ENCODE data around the gene WFDC1. TPM values are rescaled to one million over a fixed set of nuclear protein-coding genes. Genes with fewer than 3 reads are reported as not detected.

WFDC1 gene
- total and polyA plus RNA-seq, 4 experiments from 2014 or later = not detected

GRCh38 chr16:84370723-84371552, 76.3 kb downstream of the WFDC1 start:
- H3K9me3 ChIP-seq (ENCODE audit: control insufficient read depth in 1 of 2, low read length in 2 of 2) = no peaks in the 10 kb centered on the region
- Mint-ChIP-seq H3K36me3 (no peaks in the 10 kb centered on the region), H3K27me3 (peaks cover 36 to 44% of the 10 kb centered on the region in 2 donors), H3K4me3 (no peak overlapping the region), H3K9me3 (no peaks in the 10 kb centered on the region), H3K27ac (no peak overlapping the region), H3K4me1 (peaks cover 6 to 24% (median 11%) of the 10 kb centered on the region in 4 donors)
- POLR2A ChIA-PET (ENCODE audit: partially characterized antibody) = no interaction called here
- H3K36me3 ChIP-seq (ENCODE audit: insufficient read depth, low read length) = no peaks in the 10 kb centered on the region
- CTCF ChIA-PET (ENCODE audit: partially characterized antibody) = no interaction called here
- H3K27ac ChIP-seq (ENCODE audit: low read depth, low read length) = no peak overlapping the region
- no peak for DNase-seq
- no peak overlapping the region for H3K4me3 ChIP-seq (ENCODE audit: low read length in 2 of 2)
- intact Hi-C loops (cut with micrococcal nuclease) = no loop called here
- no peaks in the 10 kb centered on the region for H3K4me1 ChIP-seq (ENCODE audit: insufficient read depth, low read length)
- H3K27me3 ChIP-seq (ENCODE audit: insufficient read depth, low read length) = peaks cover 4% of the 10 kb centered on the region

GRCh38 chr16:84371553-84371865, 76.8 kb downstream of the WFDC1 start:
- Histone ChIP-seq H3K27ac (ENCODE audit: low read depth, low read length) (no peak overlapping the region), H3K4me1 (ENCODE audit: insufficient read depth, low read length) (no peaks in the 10 kb centered on the region), H3K9me3 (ENCODE audit: control insufficient read depth in 1 of 2, low read length in 2 of 2) (no peaks in the 10 kb centered on the region), H3K36me3 (ENCODE audit: insufficient read depth, low read length) (no peaks in the 10 kb centered on the region), H3K27me3 (ENCODE audit: insufficient read depth, low read length) (peaks cover 4% of the 10 kb centered on the region), H3K4me3 (ENCODE audit: low read length in 2 of 2) (no peak overlapping the region)
- no peak for DNase-seq
- CTCF ChIA-PET (ENCODE audit: partially characterized antibody) = no interaction called here
- no peaks in the 10 kb centered on the region for H3K36me3 Mint-ChIP-seq
- peaks cover 6 to 24% (median 11%) of the 10 kb centered on the region in 4 donors for H3K4me1 Mint-ChIP-seq
- no peak overlapping the region for H3K27ac Mint-ChIP-seq
- intact Hi-C loops (cut with micrococcal nuclease) = no loop called here
- no peaks in the 10 kb centered on the region for H3K9me3 Mint-ChIP-seq
- H3K27me3 Mint-ChIP-seq = peaks cover 37 to 42% of the 10 kb centered on the region in 2 donors
- H3K4me3 Mint-ChIP-seq = no peak overlapping the region
- POLR2A ChIA-PET (ENCODE audit: partially characterized antibody) = no interaction called here

- Histone ChIP-seq H3K9me3 (ENCODE audit: control insufficient read depth in 1 of 2, low read length in 2 of 2) (no peaks in the 10 kb centered on the region), H3K36me3 (ENCODE audit: insufficient read depth, low read length) (no peaks in the 10 kb centered on the region), H3K27me3 (ENCODE audit: insufficient read depth, low read length) (peaks cover 3% of the 10 kb centered on the region), H3K4me1 (ENCODE audit: insufficient read depth, low read length) (no peaks in the 10 kb centered on the region), H3K4me3 (ENCODE audit: low read length in 2 of 2) (no peak overlapping the region), H3K27ac (ENCODE audit: low read depth, low read length) (no peak overlapping the region)
- H3K27me3 Mint-ChIP-seq = peaks cover 31 to 33% of the 10 kb centered on the region in 2 donors
- H3K4me3 Mint-ChIP-seq = no peak overlapping the region
- peaks cover 0 to 11% (median 5%) of the 10 kb centered on the region in 4 donors for H3K4me1 Mint-ChIP-seq
- H3K27ac Mint-ChIP-seq = no peak overlapping the region
- intact Hi-C loops (cut with micrococcal nuclease) = no loop called here
- CTCF ChIA-PET (ENCODE audit: partially characterized antibody) = no interaction called here
- DNase-seq = no peak
- POLR2A ChIA-PET (ENCODE audit: partially characterized antibody) = no interaction called here
- H3K9me3 Mint-ChIP-seq = no peaks in the 10 kb centered on the region
- H3K36me3 Mint-ChIP-seq = no peaks in the 10 kb centered on the region
These were observed 79.3 kb downstream of the WFDC1 start for GRCh38 chr16:84373907-84374489.

- CTCF ChIA-PET (ENCODE audit: partially characterized antibody) = no interaction called here
- no peak overlapping the region for H3K27ac Mint-ChIP-seq
These were observed 83.4 kb downstream of the WFDC1 start for GRCh38 chr16:84378099-84378498.

GRCh38 chr16:84378567-84378966, 83.9 kb downstream of the WFDC1 start:
- intact Hi-C loops (cut with micrococcal nuclease) = no loop called here
- DNase-seq = no peak
- H3K4me3 Mint-ChIP-seq = no peak overlapping the region
- H3K27ac Mint-ChIP-seq = no peak overlapping the region
- POLR2A ChIA-PET (ENCODE audit: partially characterized antibody) = no interaction called here
- no peaks in the 10 kb centered on the region for H3K9me3 ChIP-seq (ENCODE audit: control insufficient read depth in 1 of 2, low read length in 2 of 2)
- H3K27ac ChIP-seq (ENCODE audit: low read depth, low read length) = no peak overlapping the region
- H3K27me3 Mint-ChIP-seq = peaks cover 11 to 20% of the 10 kb centered on the region in 2 donors
- peaks cover 0 to 3% (median 0%) of the 10 kb centered on the region in 8 donors for H3K9me3 Mint-ChIP-seq
- CTCF ChIA-PET (ENCODE audit: partially characterized antibody) = no interaction called here
- no peak overlapping the region for H3K4me3 ChIP-seq (ENCODE audit: low read length in 2 of 2)
- no peaks in the 10 kb centered on the region for H3K36me3 ChIP-seq (ENCODE audit: insufficient read depth, low read length)
- H3K36me3 Mint-ChIP-seq = no peaks in the 10 kb centered on the region
- H3K4me1 Mint-ChIP-seq = peaks cover 0 to 2% (median 0%) of the 10 kb centered on the region in 4 donors
- H3K27me3 ChIP-seq (ENCODE audit: insufficient read depth, low read length) = no peaks in the 10 kb centered on the region
- H3K4me1 ChIP-seq (ENCODE audit: insufficient read depth, low read length) = no peaks in the 10 kb centered on the region

More at GRCh38 chr16:84378099-84378498, 83.4 kb downstream of the WFDC1 start:
- H3K4me1 Mint-ChIP-seq = peaks cover 0 to 2% (median 0%) of the 10 kb centered on the region in 4 donors
- no peak for DNase-seq
- no peak overlapping the region for H3K27ac ChIP-seq (ENCODE audit: low read depth, low read length)
- peaks cover 13 to 20% of the 10 kb centered on the region in 2 donors for H3K27me3 Mint-ChIP-seq
- H3K4me1 ChIP-seq (ENCODE audit: insufficient read depth, low read length) = no peaks in the 10 kb centered on the region
- H3K27me3 ChIP-seq (ENCODE audit: insufficient read depth, low read length) = no peaks in the 10 kb centered on the region
- no peak overlapping the region for H3K4me3 ChIP-seq (ENCODE audit: low read length in 2 of 2)
- H3K4me3 Mint-ChIP-seq = no peak overlapping the region
- POLR2A ChIA-PET (ENCODE audit: partially characterized antibody) = no interaction called here
- no peaks in the 10 kb centered on the region for H3K9me3 ChIP-seq (ENCODE audit: control insufficient read depth in 1 of 2, low read length in 2 of 2)
- H3K36me3 Mint-ChIP-seq = no peaks in the 10 kb centered on the region
- H3K36me3 ChIP-seq (ENCODE audit: insufficient read depth, low read length) = no peaks in the 10 kb centered on the region
- intact Hi-C loops (cut with micrococcal nuclease) = no loop called here
- H3K9me3 Mint-ChIP-seq = peaks cover 0 to 3% (median 0%) of the 10 kb centered on the region in 8 donors

GRCh38 chr16:84379008-84379708, 84.5 kb downstream of the WFDC1 start:
- Mint-ChIP-seq H3K9me3 (peaks cover 0 to 3% (median under 1%) of the 10 kb centered on the region in 8 donors), H3K27me3 (peaks cover 6 to 20% of the 10 kb centered on the region in 2 donors), H3K4me3 (no peak overlapping the region), H3K36me3 (no peaks in the 10 kb centered on the region), H3K27ac (no peak overlapping the region), H3K4me1 (peaks cover 0 to 2% (median 0%) of the 10 kb centered on the region in 4 donors)
- no peaks in the 10 kb centered on the region for H3K27me3 ChIP-seq (ENCODE audit: insufficient read depth, low read length)
- ChIA-PET CTCF (ENCODE audit: partially characterized antibody) (no interaction called here), POLR2A (ENCODE audit: partially characterized antibody) (no interaction called here)
- no peak overlapping the region for H3K27ac ChIP-seq (ENCODE audit: low read depth, low read length)
- H3K36me3 ChIP-seq (ENCODE audit: insufficient read depth, low read length) = no peaks in the 10 kb centered on the region
- H3K4me1 ChIP-seq (ENCODE audit: insufficient read depth, low read length) = no peaks in the 10 kb centered on the region
- intact Hi-C loops (cut with micrococcal nuclease) = no loop called here
- DNase-seq = no peak
- H3K4me3 ChIP-seq (ENCODE audit: low read length in 2 of 2) = no peak overlapping the region
- no peaks in the 10 kb centered on the region for H3K9me3 ChIP-seq (ENCODE audit: control insufficient read depth in 1 of 2, low read length in 2 of 2)

Data from CD4-positive, alpha-beta memory T cell (primary cell).